Activated CD4-positive, alpha-beta T cell treated with anti-CD3 and anti-CD28 coated beads, Interleukin-2, amount 10 ng/mL, durations not matched to agents 24 days and 14 days (primary cell): ENCODE data around the gene RBL2. TPM values are rescaled to one million over a fixed set of nuclear protein-coding genes. Genes with fewer than 3 reads are reported as not detected.

Experiments used
- DNase-seq: peaks from one replicate; pipeline ENCODE4 v3.0.0; 2022
- H3K27ac Mint-ChIP-seq: one replicate; pipeline ENCODE4 v1.8.0; 2022; ENCODE audit warnings: mild to moderate bottlenecking, mixed read lengths
- H3K27me3 Mint-ChIP-seq: one replicate; pipeline ENCODE4 v1.8.0; 2022; ENCODE audit warnings: mixed read lengths
- H3K36me3 Mint-ChIP-seq: one replicate; pipeline ENCODE4 v1.8.0; 2022; ENCODE audit warnings: low read depth, mild to moderate bottlenecking, mixed read lengths
- H3K4me1 Mint-ChIP-seq: one replicate; pipeline ENCODE4 v1.8.0; 2021; ENCODE audit warnings: mixed read lengths
- H3K4me3 Mint-ChIP-seq: one replicate; pipeline ENCODE4 v1.8.0; 2022; ENCODE audit warnings: mild to moderate bottlenecking, moderate library complexity, mixed read lengths
- H3K9me3 Mint-ChIP-seq: one replicate; pipeline ENCODE4 v1.8.0; 2021; ENCODE audit warnings: mixed read lengths
- intact Hi-C: fragments of 100-400 bp; cut with micrococcal nuclease; formaldehyde crosslinking; loops from one replicate; pipeline ENCODE4 v1.15.1; 2023
- total RNA-seq: library from RNA; stranded (reverse); gene quantifications from 2 replicates; pipeline ENCODE4 v1.2.3, GENCODE V29; 2022

RBL2 gene
- total RNA-seq, 1 donor from 2014 or later, result 69.9 TPM

DNA sequence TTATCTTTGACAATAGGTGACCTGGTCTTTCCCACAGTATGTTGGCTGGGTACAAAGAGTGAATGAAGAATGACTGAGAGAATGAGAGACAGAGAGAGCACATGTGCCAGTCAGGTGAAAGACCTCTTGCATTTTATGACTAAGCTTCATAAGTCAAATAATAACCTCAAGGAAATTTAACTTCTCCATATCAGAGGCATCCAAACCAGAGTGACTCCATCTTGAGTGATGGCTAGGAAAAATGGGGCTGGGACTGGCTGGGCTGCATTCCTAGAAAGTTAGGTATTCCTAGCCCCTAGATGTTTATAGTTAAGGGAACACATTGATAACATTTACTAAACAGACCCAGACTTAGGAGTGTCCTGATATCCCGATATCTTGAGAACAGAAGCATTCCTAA is 3.9 kb upstream of the RBL2 start:
- Mint-ChIP-seq H3K4me1 (peaks cover 9% of the 10 kb centered on the region), H3K27ac (no peak overlapping the region), H3K36me3 (peaks cover 3% of the 10 kb centered on the region), H3K4me3 (no peak overlapping the region), H3K9me3 (peaks cover 3% of the 10 kb centered on the region), H3K27me3 (peaks cover 3% of the 10 kb centered on the region)
- DNase-seq, result peak; percentile 24
- intact Hi-C loops, result no loop called here

DNA sequence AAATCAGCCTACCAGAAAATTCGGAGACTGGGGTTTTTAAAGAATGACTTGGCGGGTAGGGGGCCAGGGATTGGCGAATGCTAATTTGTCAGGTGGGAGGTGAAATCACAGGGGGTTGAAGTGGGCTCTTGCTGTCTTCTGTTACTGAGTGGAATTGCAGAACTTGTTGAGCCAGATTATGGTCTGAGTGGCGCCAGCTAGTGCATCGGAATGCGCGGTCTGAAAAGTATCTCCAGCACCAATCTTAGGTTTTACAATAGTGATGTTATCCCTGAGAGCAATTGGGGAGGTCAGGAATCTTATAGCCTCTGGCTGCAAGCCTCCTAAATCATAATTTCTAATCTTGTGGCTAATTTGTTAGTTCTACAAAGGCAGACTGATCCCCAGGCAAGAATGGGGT is 762 bp upstream of the RBL2 start:
- peak; percentile 55 for DNase-seq
- intact Hi-C loops, result no loop called here
- H3K4me3 Mint-ChIP-seq, result peak overlapping the region; percentile 96
- peaks cover 29% of the 10 kb centered on the region for H3K4me1 Mint-ChIP-seq
- peaks cover 3% of the 10 kb centered on the region for H3K9me3 Mint-ChIP-seq
- peaks cover 12% of the 10 kb centered on the region for H3K36me3 Mint-ChIP-seq
- H3K27me3 Mint-ChIP-seq, result peaks cover 3% of the 10 kb centered on the region
- H3K27ac Mint-ChIP-seq, result peak overlapping the region; percentile 83

DNA sequence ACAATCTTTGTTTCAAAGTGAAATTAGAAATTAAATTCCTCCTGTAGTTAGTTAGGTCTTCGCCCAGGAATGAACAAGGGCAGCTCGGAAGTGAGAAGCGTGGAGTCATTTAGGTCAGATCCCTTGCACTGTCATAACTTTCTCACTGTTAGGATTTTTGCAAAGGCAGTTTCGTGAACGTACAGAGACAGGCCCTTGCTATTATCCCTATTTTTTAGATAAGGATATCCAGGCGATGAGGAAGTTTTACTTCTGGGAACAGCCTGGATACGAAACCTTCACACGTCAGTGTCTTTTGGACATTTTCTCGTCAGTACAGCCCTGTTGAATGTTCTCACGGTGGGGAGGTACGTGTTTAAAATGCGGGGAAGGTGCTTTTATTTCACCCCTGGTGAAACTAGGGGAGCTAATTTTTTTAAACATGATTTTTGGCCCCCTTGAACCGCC is 318 bp upstream of the RBL2 start:
- intact Hi-C loops, result loop anchor here (1.0 to 2.0 kb wide), 3 partner anchors 69 to 303 kb away; partner anchors contain the start of genes AKTIP and RPGRIP1L
- no peak for DNase-seq
- Mint-ChIP-seq H3K4me1 (peaks cover 29% of the 10 kb centered on the region), H3K27me3 (peaks cover 3% of the 10 kb centered on the region), H3K4me3 (peak overlapping the region; percentile 96), H3K36me3 (peaks cover 12% of the 10 kb centered on the region), H3K27ac (peak overlapping the region; percentile 83), H3K9me3 (peaks cover 3% of the 10 kb centered on the region)

DNA sequence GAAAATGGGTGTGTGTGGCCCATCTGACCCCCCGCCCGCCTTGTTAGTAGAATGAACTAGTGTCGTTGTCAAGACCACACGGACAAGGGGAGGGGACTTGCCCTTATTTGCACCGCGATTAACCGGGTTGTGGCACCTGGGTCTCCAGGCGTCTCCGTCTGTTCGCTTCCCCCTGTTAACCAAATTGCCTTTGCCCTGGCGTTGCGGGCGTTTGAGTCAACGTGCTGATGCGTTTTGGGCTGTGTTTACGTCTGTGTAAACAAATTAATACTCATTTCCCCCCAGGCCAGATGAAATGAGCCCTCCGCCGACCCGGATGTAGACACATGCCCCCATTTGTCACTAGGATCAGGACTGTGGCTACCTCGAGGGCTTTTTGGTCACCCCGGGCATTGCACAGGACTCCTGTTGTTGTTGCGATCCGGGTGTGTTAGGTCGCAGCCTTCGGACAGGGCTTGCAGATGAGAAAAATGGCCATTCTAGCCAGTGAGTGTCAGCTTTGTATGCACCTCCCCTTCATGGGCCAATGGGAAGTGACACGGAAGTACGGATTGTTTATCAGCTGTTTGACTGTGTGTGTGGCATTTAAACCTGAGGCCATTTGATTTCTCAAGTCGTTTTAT is 906 bp downstream of the RBL2 start:
- peaks cover 31% of the 10 kb centered on the region for H3K4me1 Mint-ChIP-seq
- peak overlapping the region; percentile 96 for H3K4me3 Mint-ChIP-seq
- intact Hi-C loops, result loop anchor here (1.0 to 2.0 kb wide), 3 partner anchors 22 to 381 kb away; partner anchors contain the start of gene CHD9
- peak overlapping the region; percentile 93 for H3K27ac Mint-ChIP-seq
- no peaks in the 10 kb centered on the region for H3K27me3 Mint-ChIP-seq
- H3K36me3 Mint-ChIP-seq, result peaks cover 16% of the 10 kb centered on the region
- peaks cover 2% of the 10 kb centered on the region for H3K9me3 Mint-ChIP-seq
- DNase-seq, result peak; percentile 91

DNA sequence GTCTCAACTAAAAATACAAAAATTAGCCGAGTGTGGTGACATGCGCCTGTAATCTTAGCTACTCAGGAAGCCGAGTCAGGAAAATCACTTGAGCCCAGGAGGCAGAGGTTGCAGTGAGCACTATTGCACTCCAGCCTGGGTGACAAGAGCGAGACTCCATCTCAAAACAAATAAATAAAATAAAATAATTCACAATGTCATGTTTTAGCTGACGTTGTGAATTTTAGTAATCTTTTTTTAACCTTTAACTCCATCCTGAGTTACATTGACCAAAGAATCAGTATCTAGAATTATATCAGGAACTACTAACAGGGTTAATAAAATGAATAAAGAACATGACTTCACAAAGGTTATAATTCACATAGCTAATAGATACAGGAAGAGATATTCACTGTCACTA is 5.9 kb downstream of the RBL2 start:
- no peak overlapping the region for H3K4me3 Mint-ChIP-seq
- H3K4me1 Mint-ChIP-seq, result peaks cover 23% of the 10 kb centered on the region
- DNase-seq, result no peak
- intact Hi-C loops, result no loop called here
- no peaks in the 10 kb centered on the region for H3K9me3 Mint-ChIP-seq
- H3K27me3 Mint-ChIP-seq, result no peaks in the 10 kb centered on the region
- no peak overlapping the region for H3K27ac Mint-ChIP-seq
- peaks cover 53% of the 10 kb centered on the region for H3K36me3 Mint-ChIP-seq

DNA sequence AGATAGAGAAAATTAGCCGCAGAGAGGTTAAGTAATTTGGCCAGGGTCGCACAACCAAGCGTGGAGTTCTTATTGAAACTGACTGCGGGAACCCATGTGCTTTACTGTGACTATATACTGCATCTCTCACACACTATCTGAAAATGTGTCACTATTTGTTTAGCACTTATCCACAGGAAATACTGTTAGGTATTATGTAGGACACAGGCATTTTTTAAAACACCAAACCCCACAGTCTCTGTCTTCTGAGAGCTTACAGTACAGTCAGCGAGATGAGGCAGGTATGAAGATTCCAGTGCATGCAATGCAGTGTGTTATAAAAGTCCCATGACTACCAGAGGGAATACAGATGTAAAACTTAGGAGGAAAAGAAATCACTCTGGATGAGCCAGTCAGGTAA is 11.3 kb downstream of the RBL2 start:
- Mint-ChIP-seq H3K27ac (peak overlapping the region; percentile 58), H3K4me3 (no peak overlapping the region), H3K27me3 (no peaks in the 10 kb centered on the region), H3K36me3 (peaks cover 66% of the 10 kb centered on the region), H3K9me3 (no peaks in the 10 kb centered on the region), H3K4me1 (peaks cover 16% of the 10 kb centered on the region)
- DNase-seq, result peak; percentile 48
- intact Hi-C loops, result no loop called here

DNA sequence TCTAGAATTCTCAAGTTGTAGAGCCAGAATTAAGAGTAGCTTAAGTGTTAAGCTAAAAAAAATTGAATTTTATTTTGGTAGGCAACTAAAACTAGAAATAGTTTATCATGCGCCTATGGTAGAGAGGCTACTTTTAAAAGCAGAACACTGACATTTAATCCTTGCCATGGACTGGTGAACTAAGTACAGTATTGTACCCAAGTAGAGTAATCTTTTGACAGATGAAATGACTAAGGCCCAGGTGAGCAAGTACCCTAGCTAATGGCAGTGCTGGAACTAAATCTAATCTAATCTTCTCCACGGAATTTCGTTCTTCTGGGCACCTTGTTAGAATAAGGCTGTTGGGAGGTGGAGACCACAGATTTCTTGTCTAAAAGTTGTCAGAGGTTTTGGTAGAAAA is 11.8 kb downstream of the RBL2 start:
- Mint-ChIP-seq H3K4me3 (no peak overlapping the region), H3K36me3 (peaks cover 62% of the 10 kb centered on the region), H3K9me3 (no peaks in the 10 kb centered on the region), H3K27ac (no peak overlapping the region), H3K4me1 (peaks cover 16% of the 10 kb centered on the region), H3K27me3 (no peaks in the 10 kb centered on the region)
- no peak for DNase-seq
- intact Hi-C loops, result no loop called here

DNA sequence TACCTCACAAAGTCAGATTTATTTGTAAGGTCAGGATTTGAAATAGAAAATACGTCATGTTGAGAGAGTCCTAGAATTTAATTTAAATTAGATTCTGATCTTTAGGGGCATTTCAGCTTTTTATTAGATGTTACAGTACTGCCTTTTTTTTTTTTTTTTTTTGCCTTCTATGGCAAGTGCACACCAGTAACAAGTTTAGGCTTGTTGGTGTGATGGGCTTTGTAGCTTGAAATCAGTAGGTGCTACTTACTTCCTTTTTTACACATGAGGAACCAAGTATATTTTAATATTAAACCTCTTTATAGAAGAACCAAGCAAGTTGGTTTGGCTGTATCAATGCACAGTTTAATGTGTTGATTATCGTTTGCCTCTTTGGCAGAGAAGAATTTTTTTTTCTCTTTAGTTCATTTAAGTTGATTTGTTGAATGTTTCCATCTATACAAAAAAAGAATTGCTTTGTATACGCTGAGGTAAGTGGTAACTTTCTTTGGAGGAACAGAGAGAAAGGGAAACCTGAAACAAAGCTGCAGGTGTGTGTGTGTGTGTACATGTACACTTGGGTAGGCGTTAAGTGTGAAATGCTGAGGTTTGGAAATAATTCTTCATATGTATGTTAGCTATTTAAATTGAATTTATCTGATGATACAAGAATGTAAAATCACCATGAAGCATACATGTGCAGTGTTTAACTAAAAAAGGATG is 15.7 kb downstream of the RBL2 start:
- peaks cover 56% of the 10 kb centered on the region for H3K36me3 Mint-ChIP-seq
- DNase-seq, result peak; percentile 55
- H3K4me3 Mint-ChIP-seq, result peak overlapping the region; percentile 55
- intact Hi-C loops, result no loop called here
- peaks cover 35% of the 10 kb centered on the region for H3K4me1 Mint-ChIP-seq
- no peaks in the 10 kb centered on the region for H3K9me3 Mint-ChIP-seq
- no peaks in the 10 kb centered on the region for H3K27me3 Mint-ChIP-seq
- H3K27ac Mint-ChIP-seq, result peak overlapping the region; percentile 65

DNA sequence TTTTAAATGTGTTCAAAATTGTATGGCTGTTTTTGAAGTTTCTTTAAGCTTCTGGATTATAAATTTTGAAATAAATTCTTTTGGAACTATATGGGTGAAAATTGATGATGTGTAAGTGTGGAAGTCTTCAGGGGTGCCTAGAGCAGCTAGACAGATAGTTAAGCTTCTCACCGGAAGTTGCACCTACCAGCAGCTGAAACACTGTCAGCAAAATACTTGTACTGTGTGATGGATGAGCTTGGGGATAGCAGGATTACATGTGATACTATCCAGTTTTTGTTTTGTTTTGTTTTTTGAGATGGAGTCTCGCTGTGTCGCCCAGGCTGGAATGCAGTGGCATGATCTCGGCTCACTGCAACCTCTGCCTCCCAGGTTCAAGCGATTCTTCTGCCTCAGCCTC is 19.7 kb downstream of the RBL2 start:
- H3K27me3 Mint-ChIP-seq, result no peaks in the 10 kb centered on the region
- H3K4me3 Mint-ChIP-seq, result peak overlapping the region; percentile 54
- DNase-seq, result peak; percentile 65
- peaks cover 61% of the 10 kb centered on the region for H3K4me1 Mint-ChIP-seq
- no peaks in the 10 kb centered on the region for H3K9me3 Mint-ChIP-seq
- H3K36me3 Mint-ChIP-seq, result peaks cover 54% of the 10 kb centered on the region
- intact Hi-C loops, result no loop called here
- peak overlapping the region; percentile 64 for H3K27ac Mint-ChIP-seq

DNA sequence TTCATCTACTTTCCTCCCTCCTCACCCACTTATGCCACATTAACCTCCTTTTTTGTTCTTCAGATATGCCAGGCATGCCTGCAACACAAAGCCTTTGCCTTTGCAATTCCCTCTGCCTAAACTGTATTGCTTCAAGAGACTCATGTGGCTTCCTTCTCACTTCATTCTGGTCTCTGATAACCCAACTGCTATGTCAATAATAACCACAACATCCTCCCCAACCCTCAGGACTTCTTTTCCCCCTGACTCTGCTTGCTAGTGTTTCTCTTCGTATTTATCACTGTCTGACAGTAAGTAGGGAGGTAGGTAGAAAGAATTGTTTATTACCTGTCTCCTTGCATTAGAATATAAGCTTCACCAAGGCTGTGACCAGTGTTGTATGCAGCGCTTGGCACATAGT is 22.4 kb downstream of the RBL2 start:
- DNase-seq, result peak; percentile 86
- peak overlapping the region; percentile 88 for H3K27ac Mint-ChIP-seq
- no peaks in the 10 kb centered on the region for H3K9me3 Mint-ChIP-seq
- peaks cover 67% of the 10 kb centered on the region for H3K36me3 Mint-ChIP-seq
- peak overlapping the region; percentile 79 for H3K4me3 Mint-ChIP-seq
- H3K4me1 Mint-ChIP-seq, result peaks cover 72% of the 10 kb centered on the region
- no peaks in the 10 kb centered on the region for H3K27me3 Mint-ChIP-seq
- intact Hi-C loops, result loop anchor here (1.0 kb wide), 3 partner anchors 21 to 62 kb away; partner anchors contain the start of gene AKTIP

DNA sequence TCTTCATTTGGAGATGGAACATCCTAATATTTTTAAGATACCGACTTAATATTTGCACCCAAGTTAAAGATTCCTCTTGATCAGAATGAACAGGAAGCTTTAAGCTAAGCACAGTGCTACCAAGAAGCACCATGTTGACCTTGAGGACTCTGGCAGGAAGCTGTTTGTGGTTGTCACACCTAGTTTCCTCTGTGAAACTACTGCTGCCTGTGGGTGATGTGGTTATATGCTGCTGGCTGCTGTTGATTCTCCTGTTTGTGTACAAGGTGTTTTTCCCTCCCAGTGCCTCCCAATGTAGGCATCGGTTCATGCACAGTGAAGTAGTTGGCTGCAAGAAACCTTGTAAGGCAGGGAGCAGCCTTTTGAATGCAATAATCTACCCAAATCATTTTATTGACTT is 23.4 kb downstream of the RBL2 start:
- H3K27ac Mint-ChIP-seq, result peak overlapping the region; percentile 88
- H3K36me3 Mint-ChIP-seq, result peaks cover 69% of the 10 kb centered on the region
- H3K4me3 Mint-ChIP-seq, result peak overlapping the region; percentile 79
- intact Hi-C loops, result loop anchor here (1.0 kb wide), 2 partner anchors 22 to 61 kb away; no protein-coding TSS in a partner anchor
- H3K4me1 Mint-ChIP-seq, result peaks cover 73% of the 10 kb centered on the region
- no peaks in the 10 kb centered on the region for H3K27me3 Mint-ChIP-seq
- no peaks in the 10 kb centered on the region for H3K9me3 Mint-ChIP-seq
- DNase-seq, result peak; percentile 95

DNA sequence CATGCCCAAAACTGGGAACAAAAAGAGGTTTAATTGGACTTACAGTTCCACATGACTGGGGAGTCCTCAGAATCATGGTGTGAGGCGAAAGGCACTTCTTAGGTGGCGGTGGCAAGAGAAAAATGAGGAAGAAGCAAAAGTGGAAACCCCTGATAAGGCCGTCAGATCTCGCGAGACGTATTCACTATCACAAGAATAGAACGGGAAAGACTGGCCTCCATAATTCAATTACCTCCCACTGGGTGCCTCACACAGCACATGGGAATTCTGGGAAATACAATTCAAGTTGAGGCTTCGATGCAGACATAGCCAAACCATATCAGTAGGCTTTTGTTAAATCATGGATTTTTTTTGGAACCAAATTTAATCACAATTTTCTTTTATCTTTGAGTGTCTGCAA is 24.4 kb downstream of the RBL2 start:
- H3K27ac Mint-ChIP-seq, result peak overlapping the region; percentile 60
- H3K27me3 Mint-ChIP-seq, result no peaks in the 10 kb centered on the region
- H3K36me3 Mint-ChIP-seq, result peaks cover 68% of the 10 kb centered on the region
- H3K4me3 Mint-ChIP-seq, result peak overlapping the region; percentile 79
- no peak for DNase-seq
- H3K4me1 Mint-ChIP-seq, result peaks cover 69% of the 10 kb centered on the region
- no peaks in the 10 kb centered on the region for H3K9me3 Mint-ChIP-seq
- intact Hi-C loops, result no loop called here

DNA sequence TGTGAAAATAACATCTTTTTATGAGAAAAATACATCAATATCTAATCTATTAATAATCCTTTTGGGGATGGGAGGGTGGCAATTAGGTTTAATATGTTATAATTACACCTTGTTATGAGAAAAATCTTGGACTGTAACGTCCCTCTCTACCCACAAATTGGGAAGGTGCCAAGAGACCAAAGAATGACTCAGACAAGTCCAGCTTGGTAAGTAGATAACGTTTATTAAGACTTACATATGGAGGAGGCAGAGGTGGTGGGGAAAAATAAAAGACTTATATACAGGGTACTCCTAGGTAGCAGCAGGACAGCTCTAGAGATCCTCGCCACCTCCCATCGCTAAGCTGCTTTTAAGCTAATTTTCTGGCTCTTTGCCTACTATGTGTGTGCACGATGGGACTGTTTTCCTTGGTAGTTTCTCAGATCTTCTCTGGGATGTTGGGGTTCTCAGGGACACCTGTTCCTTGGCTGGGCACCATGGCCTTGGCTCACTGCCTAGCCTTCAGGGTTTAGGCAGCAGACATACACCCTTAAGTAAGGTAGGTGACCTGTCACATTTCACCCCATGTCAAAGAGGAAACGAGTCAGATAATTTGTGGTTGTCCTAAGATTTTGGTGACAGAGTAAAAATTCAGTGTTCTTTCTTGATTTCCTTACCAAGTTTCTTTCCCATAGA is 31.5 kb downstream of the RBL2 start:
- intact Hi-C loops, result no loop called here
- no peak overlapping the region for H3K27ac Mint-ChIP-seq
- no peak for DNase-seq
- H3K4me1 Mint-ChIP-seq, result peaks cover 22% of the 10 kb centered on the region
- H3K36me3 Mint-ChIP-seq, result peaks cover 56% of the 10 kb centered on the region
- no peak overlapping the region for H3K4me3 Mint-ChIP-seq
- no peaks in the 10 kb centered on the region for H3K27me3 Mint-ChIP-seq
- no peaks in the 10 kb centered on the region for H3K9me3 Mint-ChIP-seq

DNA sequence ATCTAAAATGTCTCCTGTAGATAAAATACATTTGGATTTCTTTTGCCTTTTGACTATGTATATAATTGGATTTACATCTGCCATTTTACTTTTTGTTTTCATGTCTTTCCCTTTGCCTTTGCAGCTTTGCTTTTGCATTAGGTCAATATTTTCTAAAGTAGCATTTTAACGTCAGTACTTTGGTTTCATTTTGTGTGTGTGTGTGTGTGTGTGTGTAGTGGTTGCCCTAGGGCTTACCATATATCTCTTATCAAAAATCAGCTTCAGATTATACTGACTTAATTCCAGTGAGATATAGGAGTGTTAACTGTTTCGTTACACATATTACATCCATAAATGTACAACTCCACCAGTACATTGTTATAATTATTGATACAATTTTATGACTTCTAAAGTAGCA is 42.6 kb downstream of the RBL2 start:
- H3K27ac Mint-ChIP-seq, result peak overlapping the region; percentile 36
- DNase-seq, result no peak
- intact Hi-C loops, result no loop called here
- peaks cover 91% of the 10 kb centered on the region for H3K36me3 Mint-ChIP-seq
- H3K9me3 Mint-ChIP-seq, result peaks cover 5% of the 10 kb centered on the region
- H3K4me1 Mint-ChIP-seq, result peaks cover 23% of the 10 kb centered on the region
- no peaks in the 10 kb centered on the region for H3K27me3 Mint-ChIP-seq
- peak overlapping the region; percentile 36 for H3K4me3 Mint-ChIP-seq
